GM10248 (cell line): ENCODE measurements around the gene EHMT1.

ENCODE experiments used
- CTCF ChIA-PET: fragments of 300-600 bp; sonication (Branson Sonifier 250); formaldehyde crosslinking; extraction: SDS; loops from one replicate; lab custom pipeline; 2021; ENCODE audit warnings: antibody characterized with exemption; lab: Yijun Ruan, JAX
- POLR2A ChIA-PET: fragments of 350-650 bp; sonication (Branson Sonifier 250); formaldehyde crosslinking; extraction: SDS; loops from one replicate; lab custom pipeline; 2020; ENCODE audit warnings: antibody characterized with exemption; lab: Yijun Ruan, JAX
- DNase-seq: peaks from one replicate; pipeline ENCODE4 v3.0.0; 2012; ENCODE audit errors: extremely low spot score
- CTCF ChIP-seq: IDR thresholded peaks from 2 replicates; pipeline ENCODE4 v1.5.1; 2012; ENCODE audit warnings: mild to moderate bottlenecking, low read depth; ENCODE audit errors: extremely low read depth, missing control alignments, control extremely low read depth

EHMT1 gene

DNA sequence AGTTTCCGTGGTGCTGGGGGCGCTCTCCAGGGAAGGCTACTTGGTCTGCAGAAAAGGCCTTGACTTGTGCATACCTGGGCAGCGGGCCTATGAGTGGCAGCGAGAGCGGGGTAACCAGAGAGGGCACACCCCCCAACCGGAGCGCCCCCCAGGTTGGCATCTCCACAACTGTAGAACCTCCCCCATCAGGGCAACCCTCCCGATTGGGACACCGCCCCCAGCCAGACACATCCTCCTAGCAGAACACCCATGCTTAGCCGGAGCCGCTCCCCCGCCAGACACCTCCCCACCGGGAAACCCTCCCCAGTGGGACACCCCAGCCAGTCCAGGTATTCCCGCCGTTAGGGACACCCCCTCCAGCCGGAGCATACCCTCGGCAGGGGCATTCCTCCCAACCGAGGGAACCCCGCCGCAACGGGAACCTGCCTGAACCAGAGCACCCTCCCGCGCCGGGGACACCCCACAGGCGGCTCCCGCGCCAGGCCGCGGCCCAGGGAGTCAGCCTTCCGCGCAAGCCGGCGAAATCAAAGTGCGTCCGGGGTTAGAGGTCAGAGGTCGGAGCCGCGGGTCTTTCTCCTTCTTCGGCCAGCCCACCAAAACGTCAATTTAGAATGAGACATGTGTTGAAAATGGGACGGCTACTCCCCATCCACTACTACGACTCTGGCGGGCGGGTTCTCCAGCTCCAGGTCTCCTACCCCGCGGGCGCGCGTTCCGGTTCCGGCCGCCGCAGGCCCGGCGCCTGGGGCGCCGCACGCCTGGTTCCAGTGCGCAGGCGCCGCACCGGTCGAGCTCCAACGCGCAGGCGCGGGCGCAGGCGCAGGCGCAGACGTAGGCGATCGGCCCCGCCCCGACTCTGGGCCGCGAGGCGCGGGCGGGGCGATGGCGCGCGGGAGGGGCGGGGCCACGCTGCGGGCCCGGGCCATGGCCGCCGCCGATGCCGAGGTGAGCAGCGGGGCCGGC lies at the start of gene EHMT1:
Gene EHMT1, plus strand, starts transcription at position 901 of the 963 bp plus-strand sequence. Its CDS starts 24 bp downstream, at position 925.
- peak; percentile 98 for DNase-seq
- ChIA-PET CTCF (interaction anchor here (0.7 to 1.7 kb wide), 3 partner anchors 10 to 55 kb away, joined by 3 to 9 read pairs (median 3); no protein-coding TSS in a partner anchor), POLR2A (interaction anchor here (0.6 kb wide), 1 partner anchor 11 kb away, joined by 3 read pairs; no protein-coding TSS in a partner anchor)
- no peak for TF ChIP-seq CTCF

- no peak for DNase-seq
- CTCF ChIA-PET, result no interaction called here
- TF ChIP-seq CTCF, result no peak
- POLR2A ChIA-PET, result no interaction called here
Observed at GRCh38 chr9:137569609-137570203, 49.1 kb upstream of the EHMT1 start.

- no peak for TF ChIP-seq CTCF
- ChIA-PET POLR2A (no interaction called here), CTCF (no interaction called here)
- no peak for DNase-seq
Observed at GRCh38 chr9:137570566-137570965, 48.2 kb upstream of the EHMT1 start.

DNA sequence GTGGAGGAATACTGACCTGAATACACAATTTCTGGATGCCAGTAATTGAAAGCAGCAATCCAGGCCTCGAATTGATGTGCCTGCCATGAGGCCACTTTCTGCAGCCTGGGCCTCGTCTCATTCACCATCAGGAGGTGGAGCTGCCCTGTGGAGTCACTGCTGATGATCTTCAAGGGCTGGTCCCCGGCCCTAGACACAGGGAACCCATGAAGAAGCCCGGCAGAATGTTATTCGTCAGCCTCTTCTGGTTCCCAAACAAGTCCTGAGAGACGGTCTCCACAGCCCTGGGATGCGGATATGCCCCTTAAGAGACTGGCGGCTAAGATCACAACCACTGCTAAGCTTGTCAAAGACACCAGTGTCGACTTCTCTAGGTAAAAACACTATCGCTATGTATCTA lies 44.6 kb upstream of the EHMT1 start:
- TF ChIP-seq CTCF, result no peak
- ChIA-PET POLR2A (interaction anchor here (0.6 kb wide), 1 partner anchor 100 kb away, joined by 4 read pairs; no protein-coding TSS in a partner anchor), CTCF (interaction anchor here (1.6 kb wide), 1 partner anchor 22 kb away, joined by 4 read pairs; the partner anchor contains the start of gene MRPL41)
- no peak for DNase-seq

- peak; percentile 73 for DNase-seq
- ChIA-PET POLR2A (interaction anchor here (0.6 to 1.1 kb wide), 2 partner anchors 15 to 22 kb away, joined by 4 to 5 read pairs; partner anchors contain the start of gene ZMYND19), CTCF (interaction anchor here (0.7 to 1.6 kb wide), 2 partner anchors 16 to 23 kb away, joined by 4 read pairs; partner anchors contain the start of gene MRPL41)
- TF ChIP-seq CTCF, result no peak
Observed at GRCh38 chr9:137575364-137575715, 43.5 kb upstream of the EHMT1 start.
